ENCODE measurements around the gene PPIP5K2. TPM values are rescaled to one million over a fixed set of nuclear protein-coding genes. Genes with fewer than 3 reads are reported as not detected.

The PPIP5K2 gene
- total and polyA plus RNA-seq, 2 of the 8 experiments (the other 6 are each of a cell fraction or from before 2014, with no cell fraction given), result 14.8 to 46.6 TPM

DNA sequence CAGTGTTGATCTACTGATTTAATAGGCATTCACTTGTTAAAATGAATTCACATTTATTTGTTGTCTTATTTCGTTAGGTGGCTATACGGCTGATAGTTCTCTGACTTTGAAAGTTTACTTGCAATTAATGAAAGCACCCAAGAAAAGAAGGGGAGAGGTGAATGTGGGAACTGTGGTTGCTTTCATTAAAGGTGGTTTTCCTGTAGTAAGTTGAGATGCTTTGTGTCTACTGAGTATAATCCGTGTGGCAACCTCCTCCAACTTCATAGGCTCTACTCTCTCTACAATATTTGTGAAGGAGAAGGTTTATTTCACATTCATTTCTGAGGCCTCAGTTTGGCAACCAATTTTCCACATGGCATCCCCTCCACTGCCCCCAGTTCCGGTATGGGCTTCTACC lies 125.7 kb downstream of the PPIP5K2 start:
- Histone ChIP-seq H3K4me2 (ENCODE audit: insufficient read depth in 1 of 2, low read depth in 2 of 2, low read length in 2 of 2) (no peak overlapping the region), H3K4me3 (ENCODE audit: extremely low read depth in 1 of 4, insufficient read depth in 2 of 4, low read depth in 3 of 4, low read length in 4 of 4) (no peak overlapping the region)
- CTCF ChIA-PET (ENCODE audit: partially characterized antibody), result no interaction called here
- TF ChIP-seq, protein P1, sequence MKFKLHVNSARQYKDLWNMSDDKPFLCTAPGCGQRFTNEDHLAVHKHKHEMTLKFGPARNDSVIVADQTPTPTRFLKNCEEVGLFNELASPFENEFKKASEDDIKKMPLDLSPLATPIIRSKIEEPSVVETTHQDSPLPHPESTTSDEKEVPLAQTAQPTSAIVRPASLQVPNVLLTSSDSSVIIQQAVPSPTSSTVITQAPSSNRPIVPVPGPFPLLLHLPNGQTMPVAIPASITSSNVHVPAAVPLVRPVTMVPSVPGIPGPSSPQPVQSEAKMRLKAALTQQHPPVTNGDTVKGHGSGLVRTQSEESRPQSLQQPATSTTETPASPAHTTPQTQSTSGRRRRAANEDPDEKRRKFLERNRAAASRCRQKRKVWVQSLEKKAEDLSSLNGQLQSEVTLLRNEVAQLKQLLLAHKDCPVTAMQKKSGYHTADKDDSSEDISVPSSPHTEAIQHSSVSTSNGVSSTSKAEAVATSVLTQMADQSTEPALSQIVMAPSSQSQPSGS (IDR thresholded peaks at IDR 0.05; ENCODE audit: low read length), result no peak
- TF ChIP-seq CHD2 (IDR thresholded peaks at IDR 0.05; ENCODE audit: low read length) (no peak), KDM4A (IDR thresholded peaks at IDR 0.05; ENCODE audit: low read depth, low read length, severe bottlenecking) (no peak), HDAC2 (IDR thresholded peaks at IDR 0.05; ENCODE audit: borderline replicate concordance in 1 of 2, low read depth in 2 of 2, low read length in 2 of 2) (no peak), RNF2 (IDR thresholded peaks at IDR 0.05; ENCODE audit: borderline replicate concordance, low read depth, low read length, missing control alignments, poor library complexity, severe bottlenecking) (no peak), TAF1 (IDR thresholded peaks at IDR 0.05; ENCODE audit: low read depth, low read length) (no peak), CBX8 (IDR thresholded peaks at IDR 0.05; ENCODE audit: borderline replicate concordance, low read depth, low read length) (no peak), HDAC6 (IDR thresholded peaks at IDR 0.05; ENCODE audit: low read depth, low read length) (no peak), GTF2F1 (IDR thresholded peaks at IDR 0.05; ENCODE audit: borderline replicate concordance, low read depth, low read length) (no peak), TCF12 (IDR thresholded peaks at IDR 0.05; ENCODE audit: low read depth, low read length) (no peak), RBBP5 (IDR thresholded peaks at IDR 0.05; ENCODE audit: borderline replicate concordance, low read depth, low read length) (no peak), SRF (IDR thresholded peaks at IDR 0.05; ENCODE audit: low read depth, low read length) (no peak), TBP (IDR thresholded peaks at IDR 0.05; ENCODE audit: low read depth, low read length) (no peak)

More for the DNA sequence above, 125.7 kb downstream of the PPIP5K2 start:
- no peak overlapping the region for H3K18ac ChIP-seq (ENCODE audit: extremely low read depth, low read length)
- H3K4ac ChIP-seq (replicated peaks; ENCODE audit: insufficient read length, low read depth, low read length), result no peak overlapping the region
- H2BK12ac ChIP-seq (ENCODE audit: low read depth, low read length), result no peak overlapping the region
- no peak overlapping the region for H2BK5ac ChIP-seq (ENCODE audit: low read depth, low read length)
- H3K9ac ChIP-seq (replicated peaks in 1 of 4; ENCODE audit: extremely low read depth in 1 of 4, low read depth in 3 of 4, low read length in 3 of 4), result no peak overlapping the region; a peak in 1 of 7 replicates
- H2BK20ac ChIP-seq (ENCODE audit: low read length), result no peak overlapping the region
- no peak overlapping the region for H4K91ac ChIP-seq (replicated peaks; ENCODE audit: insufficient read length, low read length)
- H3K4me1 ChIP-seq (replicated peaks in 1 of 4; ENCODE audit: control insufficient read depth in 3 of 4, insufficient read depth in 4 of 4, low read length in 3 of 4), result no peaks in the 10 kb centered on the region; a peak in 1 of 7 replicates
- WGBS, 2 experiments (ENCODE audit: extremely low coverage in 1 of 2, insufficient coverage in 1 of 2, insufficient read length in 1 of 2, insufficient replicate concordance in 2 of 2, low coverage in 1 of 2, low lambda C conversion rate in 2 of 2, missing lambda C conversion rate in 1 of 2), result 94% methylated on average over 4 of the region's 4 CpGs; no CpG with 5 or more reads in 1 of the 2 experiments
- no peak overlapping the region for H2BK120ac ChIP-seq (replicated peaks; ENCODE audit: low read depth, low read length)
- H3K79me1 ChIP-seq (ENCODE audit: low read depth, low read length), result no peaks in the 10 kb centered on the region
- no peak overlapping the region for H3K23ac ChIP-seq (ENCODE audit: insufficient read length)
- H3K9me3 ChIP-seq (ENCODE audit: insufficient read depth in 2 of 2, low read depth in 1 of 2, low read length in 1 of 2), result 0 out of 4 replicates have a peak, but pooled peaks cover 0 to 2% of the 10 kb centered on the region in 2 experiments
- no peak overlapping the region for H2BK15ac ChIP-seq (ENCODE audit: low read length)
- no peaks in the 10 kb centered on the region for H4K20me1 ChIP-seq (replicated peaks in 1 of 2; ENCODE audit: control insufficient read depth in 1 of 2, insufficient read depth in 2 of 2, low read length in 2 of 2)
- H3K23me2 ChIP-seq (ENCODE audit: low read depth, low read length), result no peaks in the 10 kb centered on the region
- DNase-seq (ENCODE audit: low read depth in 1 of 2, low spot score in 2 of 2), result no peak
- no peaks in the 10 kb centered on the region for H3K36me3 ChIP-seq (ENCODE audit: control insufficient read depth in 2 of 4, insufficient read depth in 4 of 4, low read length in 3 of 4)
- H3K27me3 ChIP-seq (replicated peaks in 1 of 4; ENCODE audit: control insufficient read depth in 3 of 4, extremely low read depth in 1 of 4, insufficient read depth in 3 of 4, low read length in 3 of 4), result no peaks in the 10 kb centered on the region
- H2AFZ ChIP-seq (ENCODE audit: low read length), result no peak overlapping the region
- H3K79me2 ChIP-seq (ENCODE audit: control insufficient read depth in 1 of 2, insufficient read depth in 2 of 2, low read length in 2 of 2), result no peaks in the 10 kb centered on the region
- FAIRE-seq, result no peak
- H3K56ac ChIP-seq (replicated peaks; ENCODE audit: insufficient read length, low read depth, low read length), result no peak overlapping the region
- no peak overlapping the region for H3K14ac ChIP-seq (ENCODE audit: insufficient read length)
- H3K27ac ChIP-seq (ENCODE audit: low read depth, low read length), result no peak overlapping the region
- no peak overlapping the region for H2AK5ac ChIP-seq (ENCODE audit: low read depth, low read length)
- POLR2A ChIA-PET (ENCODE audit: partially characterized antibody), result no interaction called here
- H4K8ac ChIP-seq (ENCODE audit: extremely low read depth, insufficient read depth, low read length), result no peak overlapping the region
- no peak overlapping the region for H4K5ac ChIP-seq (ENCODE audit: insufficient read length, low read depth, low read length)

Measured in H1 (cell line).